Loucy (cell line): ENCODE measurements around the gene FAM111B.
A peak's percentile ranks its signal among the peaks of the same experiment; 100 is the strongest.

ENCODE experiments used
- H2AFZ ChIP-seq: fragments of 200-600 bp; sonication (generic); 2 replicates; pipeline ENCODE4 v1.6.0; 2016; ENCODE audit warnings: antibody characterized with exemption, mild to moderate bottlenecking, low read length, moderate library complexity
- H3F3A ChIP-seq: fragments of 200-600 bp; 2 replicates; pipeline ENCODE4 v1.6.0; 2016; ENCODE audit warnings: antibody characterized with exemption, low read depth, mild to moderate bottlenecking
- H3K27me3 ChIP-seq: fragments of 200-600 bp; sonication (generic); 2 replicates; pipeline ENCODE4 v1.6.1; 2014; ENCODE audit warnings: low read length, mild to moderate bottlenecking; ENCODE audit not compliant: insufficient read depth, poor library complexity, severe bottlenecking
- H3K36me3 ChIP-seq: fragments of 200-600 bp; sonication (generic); 2 replicates; pipeline ENCODE4 v1.6.1; 2016; ENCODE audit warnings: low read length; ENCODE audit not compliant: insufficient read depth
- H3K4me1 ChIP-seq: fragments of 200-600 bp; sonication (generic); 2 replicates; pipeline ENCODE4 v1.5.1; 2014; ENCODE audit warnings: low read length, mild to moderate bottlenecking; ENCODE audit not compliant: insufficient read depth, poor library complexity, severe bottlenecking
- H3K4me2 ChIP-seq: fragments of 200-600 bp; sonication (generic); 2 replicates; pipeline ENCODE4 v1.6.0; 2014; ENCODE audit warnings: antibody characterized with exemption, low read length, low read depth, mild to moderate bottlenecking; ENCODE audit not compliant: poor library complexity, severe bottlenecking
- H3K4me3 ChIP-seq: fragments of 200-600 bp; sonication (generic); 2 replicates; pipeline ENCODE4 v1.5.1; 2014; ENCODE audit warnings: low read length, mild to moderate bottlenecking, mixed read lengths; ENCODE audit not compliant: poor library complexity, severe bottlenecking
- H3K79me2 ChIP-seq: fragments of 200-600 bp; sonication (generic); 2 replicates; pipeline ENCODE4 v1.6.1; 2014; ENCODE audit warnings: low read length; ENCODE audit not compliant: insufficient read depth
- H3K9ac ChIP-seq: fragments of 200-600 bp; sonication (generic); 2 replicates; pipeline ENCODE4 v1.6.0; 2014; ENCODE audit warnings: mild to moderate bottlenecking, low read depth, low read length, moderate library complexity; ENCODE audit not compliant: poor library complexity, severe bottlenecking
- H3K9me2 ChIP-seq: fragments of 200-600 bp; sonication (generic); replicated peaks from 2 replicates; pipeline ENCODE4 v1.6.1; 2016; ENCODE audit warnings: low read depth, low read length, mixed read lengths
- H3K9me3 ChIP-seq: fragments of 200-600 bp; sonication (generic); 2 replicates; pipeline ENCODE4 v1.6.1; 2014; ENCODE audit warnings: mild to moderate bottlenecking, antibody characterized with exemption, low read length, low read depth; ENCODE audit not compliant: insufficient read depth
- H4K20me1 ChIP-seq: fragments of 200-600 bp; sonication (generic); 2 replicates; pipeline ENCODE4 v1.6.0; 2014; ENCODE audit warnings: antibody characterized with exemption, low read length, mild to moderate bottlenecking; ENCODE audit not compliant: insufficient read depth, poor library complexity, severe bottlenecking
- CTCF ChIP-seq: fragments of 200-600 bp; sonication (generic); conservative IDR thresholded peaks from 2 replicates; pipeline ENCODE4 v1.5.1; 2014; ENCODE audit warnings: mild to moderate bottlenecking, antibody characterized with exemption, low read length
- EZH2phosphoT487 ChIP-seq: fragments of 200-600 bp; IDR thresholded peaks from 2 replicates; pipeline ENCODE4 v1.6.1; 2018; ENCODE audit warnings: antibody characterized with exemption, mild to moderate bottlenecking, moderate library complexity, borderline replicate concordance

The FAM111B gene

GRCh38 chr11:59141673-59142460, 34.8 kb downstream of the FAM111B start:
- no peaks in the 10 kb centered on the region for H3K9me3 ChIP-seq
- no peaks in the 10 kb centered on the region; the same call in 1 of the 2 replicates for H3F3A ChIP-seq
- H3K36me3 ChIP-seq, result no peaks in the 10 kb centered on the region
- H3K4me3 ChIP-seq, result peak overlapping the region; percentile 87
- peak overlapping the region; percentile 86 for H3K4me2 ChIP-seq
- H3K27me3 ChIP-seq, result no peaks in the 10 kb centered on the region
- H3K79me2 ChIP-seq, result peaks cover 44% of the 10 kb centered on the region
- peak overlapping the region; percentile 83 for H2AFZ ChIP-seq
- TF ChIP-seq EZH2phosphoT487 (no peak), CTCF (no peak)
- H3K4me1 ChIP-seq, result peaks cover 30% of the 10 kb centered on the region
- no peaks in the 10 kb centered on the region for H3K9me2 ChIP-seq
- H4K20me1 ChIP-seq, result peaks cover 8% of the 10 kb centered on the region
- H3K9ac ChIP-seq, result peak overlapping the region; percentile 90

DNA sequence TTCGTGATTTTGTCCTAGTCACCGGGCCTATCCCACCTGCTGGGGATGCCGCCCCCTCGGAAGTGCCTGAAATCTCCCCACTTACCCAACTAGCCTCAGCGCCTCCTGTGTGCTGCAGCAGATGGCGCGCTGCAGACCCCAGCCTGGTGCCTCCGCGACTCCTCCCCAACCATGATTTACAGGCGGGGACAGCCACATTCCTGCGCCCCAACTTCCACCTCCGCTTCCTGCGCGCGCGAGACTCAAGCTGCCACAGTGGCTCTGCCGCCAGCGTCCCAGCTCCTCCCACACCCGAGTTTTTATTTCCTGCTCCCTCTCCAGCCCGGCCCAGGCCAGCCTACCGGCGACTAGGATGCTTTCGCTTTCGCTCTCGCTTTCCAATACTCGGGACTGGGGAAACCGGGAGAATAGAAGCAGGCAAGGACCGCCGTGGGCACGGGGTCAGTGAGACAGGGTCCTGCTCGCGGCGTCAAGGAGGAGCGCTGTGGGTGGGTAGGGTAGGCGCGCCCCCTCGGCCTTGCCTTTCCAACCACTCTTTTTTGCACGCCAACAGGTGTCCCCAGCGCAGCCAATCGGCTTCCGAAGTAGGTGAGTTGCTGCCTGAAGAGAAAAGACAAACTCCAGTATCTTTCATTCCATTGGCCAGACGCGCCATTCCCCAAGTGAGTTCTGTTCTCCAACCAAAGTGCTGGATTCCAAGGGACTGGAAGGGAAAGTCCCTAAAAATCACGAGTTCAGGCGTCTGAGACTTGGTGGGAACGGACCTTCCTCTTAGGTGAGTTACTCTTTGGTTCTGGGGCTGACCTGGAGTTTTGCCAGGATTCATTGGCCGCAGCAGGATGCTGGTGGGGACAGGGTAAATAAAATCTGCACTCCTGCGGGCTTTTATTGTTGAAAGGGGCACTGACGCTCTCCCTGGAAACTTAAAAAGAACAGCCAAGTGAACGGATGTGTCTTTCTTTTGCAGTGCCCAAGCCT, 35.8 kb downstream of the FAM111B start, which contains the start of gene FAM111A:
FAM111A (plus strand) TSS at position 327 of the 978 bp plus-strand sequence. CDS start 6,017 bp downstream, outside the sequence.
- Histone ChIP-seq H3K36me3 (no peaks in the 10 kb centered on the region), H3K9me2 (no peaks in the 10 kb centered on the region), H3K4me2 (peak within 1 kb of the TSS; percentile 86), H3K4me1 (peaks cover 40% of the 10 kb centered on the region), H3F3A (no peaks in the 10 kb centered on the region; the same call in 1 of the 2 replicates), H3K9ac (peak within 1 kb of the TSS; percentile 90), H3K79me2 (peaks cover 53% of the 10 kb centered on the region), H4K20me1 (peaks cover 15% of the 10 kb centered on the region), H3K9me3 (no peaks in the 10 kb centered on the region), H3K27me3 (no peaks in the 10 kb centered on the region), H2AFZ (peak within 1 kb of the TSS; percentile 83), H3K4me3 (peak within 1 kb of the TSS; percentile 87)
- TF ChIP-seq EZH2phosphoT487, result no peak
- TF ChIP-seq CTCF, result peak; percentile 61

DNA sequence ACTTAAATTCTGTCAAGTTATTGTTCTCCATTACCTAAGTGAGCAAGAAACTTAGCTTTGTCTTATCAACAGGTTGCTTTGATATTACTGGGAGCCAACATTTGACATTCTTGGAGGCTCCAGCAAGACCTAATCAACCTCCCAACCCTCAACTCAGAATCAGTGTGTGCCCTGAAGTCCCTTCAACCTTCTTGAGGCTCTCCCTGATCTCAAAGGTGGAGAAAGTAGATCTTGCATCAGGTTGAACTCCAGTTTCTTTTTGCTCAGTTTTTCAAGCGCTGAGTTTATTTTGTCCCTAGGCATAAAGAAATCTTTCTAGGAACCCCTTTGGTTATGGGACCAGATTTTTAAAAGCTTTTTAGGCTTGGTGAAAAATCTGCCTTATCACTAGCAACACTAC, 37.1 kb downstream of the FAM111B start:
- no peaks in the 10 kb centered on the region for H3K9me3 ChIP-seq
- H3K4me1 ChIP-seq, result peaks cover 52% of the 10 kb centered on the region
- H3K36me3 ChIP-seq, result peaks cover 7% of the 10 kb centered on the region; the same call in 1 of the 2 replicates
- peak overlapping the region; percentile 86 for H3K4me2 ChIP-seq
- no peaks in the 10 kb centered on the region; the same call in 1 of the 2 replicates for H3F3A ChIP-seq
- peaks cover 15% of the 10 kb centered on the region for H4K20me1 ChIP-seq
- peak overlapping the region; percentile 87 for H3K4me3 ChIP-seq
- no peaks in the 10 kb centered on the region for H3K9me2 ChIP-seq
- TF ChIP-seq EZH2phosphoT487, result no peak
- TF ChIP-seq CTCF, result no peak
- no peaks in the 10 kb centered on the region for H3K27me3 ChIP-seq
- peaks cover 66% of the 10 kb centered on the region for H3K79me2 ChIP-seq
- H2AFZ ChIP-seq, result no peak overlapping the region
- H3K9ac ChIP-seq, result peak overlapping the region; percentile 90
